ENCODE results near the gene RAB11FIP3. TPM values are rescaled to one million over a fixed set of nuclear protein-coding genes. Genes with fewer than 3 reads are reported as not detected.

RAB11FIP3 gene
- total and polyA plus RNA-seq, 9 of the 15 experiments (the other 6 are each of a cell fraction or from before 2014, with no cell fraction given): 0.46 to 13.1 (median 4.3) TPM

DNA sequence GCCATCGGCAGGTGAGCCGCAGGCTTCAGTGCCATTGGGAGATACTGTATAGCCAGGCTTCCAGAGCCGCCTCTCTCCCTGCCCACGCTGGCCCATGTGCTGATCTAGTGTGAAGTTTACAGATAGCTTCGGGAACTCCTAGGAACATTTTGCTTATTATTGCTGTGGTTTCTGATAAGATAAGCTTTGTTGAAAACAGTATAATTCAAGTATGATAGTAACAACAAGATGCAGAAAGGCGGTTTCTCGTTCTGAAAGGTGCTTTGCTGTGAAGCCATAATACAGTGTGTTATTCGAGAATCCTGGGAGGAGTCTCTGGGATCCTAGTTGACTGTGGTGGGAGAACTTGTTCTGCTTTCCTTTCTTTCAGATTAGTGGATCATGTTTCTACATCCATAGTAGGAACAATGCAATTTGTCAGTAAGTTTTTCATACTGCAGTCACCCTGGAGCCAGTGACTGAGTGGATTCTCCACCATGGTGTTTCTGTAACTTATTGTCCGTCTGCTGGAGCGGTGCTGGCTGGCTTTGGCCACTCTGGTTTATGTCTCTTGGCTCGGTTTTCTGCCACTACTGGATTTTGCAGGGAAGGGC lies 31.5 kb downstream of the RAB11FIP3 start (continued):
- TF ChIP-seq MYBL2 (IDR thresholded peaks at IDR 0.05; ENCODE audit: low read depth) (no peak), MYBL2 (CRISPR knock-in tag; IDR thresholded peaks at IDR 0.05; ENCODE audit: borderline replicate concordance) (no peak), DPF2 (IDR thresholded peaks at IDR 0.05) (peak; percentile 71; the same call in 1 of the 2 replicates), ZNF311 (CRISPR knock-in tag; IDR thresholded peaks at IDR 0.05) (no peak), CHD4 (IDR thresholded peaks at IDR 0.05; ENCODE audit: insufficient read depth, insufficient replicate concordance, low read depth, low read length, poor library complexity, severe bottlenecking) (no peak), SAFB (IDR thresholded peaks at IDR 0.05; ENCODE audit: borderline replicate concordance, low read depth, low read length) (no peak), KLF6 (CRISPR knock-in tag; IDR thresholded peaks at IDR 0.05; ENCODE audit: borderline replicate concordance) (no peak), TEAD4 (IDR thresholded peaks at IDR 0.05; ENCODE audit: low read length) (peak; percentile 76), TEAD4 (CRISPR knock-in tag; IDR thresholded peaks at IDR 0.05; ENCODE audit: borderline replicate concordance) (no peak)
- TF ChIP-seq, protein P1, sequence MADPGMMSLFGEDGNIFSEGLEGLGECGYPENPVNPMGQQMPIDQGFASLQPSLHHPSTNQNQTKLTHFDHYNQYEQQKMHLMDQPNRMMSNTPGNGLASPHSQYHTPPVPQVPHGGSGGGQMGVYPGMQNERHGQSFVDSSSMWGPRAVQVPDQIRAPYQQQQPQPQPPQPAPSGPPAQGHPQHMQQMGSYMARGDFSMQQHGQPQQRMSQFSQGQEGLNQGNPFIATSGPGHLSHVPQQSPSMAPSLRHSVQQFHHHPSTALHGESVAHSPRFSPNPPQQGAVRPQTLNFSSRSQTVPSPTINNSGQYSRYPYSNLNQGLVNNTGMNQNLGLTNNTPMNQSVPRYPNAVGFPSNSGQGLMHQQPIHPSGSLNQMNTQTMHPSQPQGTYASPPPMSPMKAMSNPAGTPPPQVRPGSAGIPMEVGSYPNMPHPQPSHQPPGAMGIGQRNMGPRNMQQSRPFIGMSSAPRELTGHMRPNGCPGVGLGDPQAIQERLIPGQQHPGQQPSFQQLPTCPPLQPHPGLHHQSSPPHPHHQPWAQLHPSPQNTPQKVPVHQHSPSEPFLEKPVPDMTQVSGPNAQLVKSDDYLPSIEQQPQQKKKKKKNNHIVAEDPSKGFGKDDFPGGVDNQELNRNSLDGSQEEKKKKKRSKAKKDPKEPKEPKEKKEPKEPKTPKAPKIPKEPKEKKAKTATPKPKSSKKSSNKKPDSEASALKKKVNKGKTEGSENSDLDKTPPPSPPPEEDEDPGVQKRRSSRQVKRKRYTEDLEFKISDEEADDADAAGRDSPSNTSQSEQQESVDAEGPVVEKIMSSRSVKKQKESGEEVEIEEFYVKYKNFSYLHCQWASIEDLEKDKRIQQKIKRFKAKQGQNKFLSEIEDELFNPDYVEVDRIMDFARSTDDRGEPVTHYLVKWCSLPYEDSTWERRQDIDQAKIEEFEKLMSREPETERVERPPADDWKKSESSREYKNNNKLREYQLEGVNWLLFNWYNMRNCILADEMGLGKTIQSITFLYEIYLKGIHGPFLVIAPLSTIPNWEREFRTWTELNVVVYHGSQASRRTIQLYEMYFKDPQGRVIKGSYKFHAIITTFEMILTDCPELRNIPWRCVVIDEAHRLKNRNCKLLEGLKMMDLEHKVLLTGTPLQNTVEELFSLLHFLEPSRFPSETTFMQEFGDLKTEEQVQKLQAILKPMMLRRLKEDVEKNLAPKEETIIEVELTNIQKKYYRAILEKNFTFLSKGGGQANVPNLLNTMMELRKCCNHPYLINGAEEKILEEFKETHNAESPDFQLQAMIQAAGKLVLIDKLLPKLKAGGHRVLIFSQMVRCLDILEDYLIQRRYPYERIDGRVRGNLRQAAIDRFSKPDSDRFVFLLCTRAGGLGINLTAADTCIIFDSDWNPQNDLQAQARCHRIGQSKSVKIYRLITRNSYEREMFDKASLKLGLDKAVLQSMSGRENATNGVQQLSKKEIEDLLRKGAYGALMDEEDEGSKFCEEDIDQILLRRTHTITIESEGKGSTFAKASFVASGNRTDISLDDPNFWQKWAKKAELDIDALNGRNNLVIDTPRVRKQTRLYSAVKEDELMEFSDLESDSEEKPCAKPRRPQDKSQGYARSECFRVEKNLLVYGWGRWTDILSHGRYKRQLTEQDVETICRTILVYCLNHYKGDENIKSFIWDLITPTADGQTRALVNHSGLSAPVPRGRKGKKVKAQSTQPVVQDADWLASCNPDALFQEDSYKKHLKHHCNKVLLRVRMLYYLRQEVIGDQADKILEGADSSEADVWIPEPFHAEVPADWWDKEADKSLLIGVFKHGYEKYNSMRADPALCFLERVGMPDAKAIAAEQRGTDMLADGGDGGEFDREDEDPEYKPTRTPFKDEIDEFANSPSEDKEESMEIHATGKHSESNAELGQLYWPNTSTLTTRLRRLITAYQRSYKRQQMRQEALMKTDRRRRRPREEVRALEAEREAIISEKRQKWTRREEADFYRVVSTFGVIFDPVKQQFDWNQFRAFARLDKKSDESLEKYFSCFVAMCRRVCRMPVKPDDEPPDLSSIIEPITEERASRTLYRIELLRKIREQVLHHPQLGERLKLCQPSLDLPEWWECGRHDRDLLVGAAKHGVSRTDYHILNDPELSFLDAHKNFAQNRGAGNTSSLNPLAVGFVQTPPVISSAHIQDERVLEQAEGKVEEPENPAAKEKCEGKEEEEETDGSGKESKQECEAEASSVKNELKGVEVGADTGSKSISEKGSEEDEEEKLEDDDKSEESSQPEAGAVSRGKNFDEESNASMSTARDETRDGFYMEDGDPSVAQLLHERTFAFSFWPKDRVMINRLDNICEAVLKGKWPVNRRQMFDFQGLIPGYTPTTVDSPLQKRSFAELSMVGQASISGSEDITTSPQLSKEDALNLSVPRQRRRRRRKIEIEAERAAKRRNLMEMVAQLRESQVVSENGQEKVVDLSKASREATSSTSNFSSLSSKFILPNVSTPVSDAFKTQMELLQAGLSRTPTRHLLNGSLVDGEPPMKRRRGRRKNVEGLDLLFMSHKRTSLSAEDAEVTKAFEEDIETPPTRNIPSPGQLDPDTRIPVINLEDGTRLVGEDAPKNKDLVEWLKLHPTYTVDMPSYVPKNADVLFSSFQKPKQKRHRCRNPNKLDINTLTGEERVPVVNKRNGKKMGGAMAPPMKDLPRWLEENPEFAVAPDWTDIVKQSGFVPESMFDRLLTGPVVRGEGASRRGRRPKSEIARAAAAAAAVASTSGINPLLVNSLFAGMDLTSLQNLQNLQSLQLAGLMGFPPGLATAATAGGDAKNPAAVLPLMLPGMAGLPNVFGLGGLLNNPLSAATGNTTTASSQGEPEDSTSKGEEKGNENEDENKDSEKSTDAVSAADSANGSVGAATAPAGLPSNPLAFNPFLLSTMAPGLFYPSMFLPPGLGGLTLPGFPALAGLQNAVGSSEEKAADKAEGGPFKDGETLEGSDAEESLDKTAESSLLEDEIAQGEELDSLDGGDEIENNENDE (IDR thresholded peaks at IDR 0.05; ENCODE audit: low read depth, low read length): no peak
- TF ChIP-seq, protein P2, sequence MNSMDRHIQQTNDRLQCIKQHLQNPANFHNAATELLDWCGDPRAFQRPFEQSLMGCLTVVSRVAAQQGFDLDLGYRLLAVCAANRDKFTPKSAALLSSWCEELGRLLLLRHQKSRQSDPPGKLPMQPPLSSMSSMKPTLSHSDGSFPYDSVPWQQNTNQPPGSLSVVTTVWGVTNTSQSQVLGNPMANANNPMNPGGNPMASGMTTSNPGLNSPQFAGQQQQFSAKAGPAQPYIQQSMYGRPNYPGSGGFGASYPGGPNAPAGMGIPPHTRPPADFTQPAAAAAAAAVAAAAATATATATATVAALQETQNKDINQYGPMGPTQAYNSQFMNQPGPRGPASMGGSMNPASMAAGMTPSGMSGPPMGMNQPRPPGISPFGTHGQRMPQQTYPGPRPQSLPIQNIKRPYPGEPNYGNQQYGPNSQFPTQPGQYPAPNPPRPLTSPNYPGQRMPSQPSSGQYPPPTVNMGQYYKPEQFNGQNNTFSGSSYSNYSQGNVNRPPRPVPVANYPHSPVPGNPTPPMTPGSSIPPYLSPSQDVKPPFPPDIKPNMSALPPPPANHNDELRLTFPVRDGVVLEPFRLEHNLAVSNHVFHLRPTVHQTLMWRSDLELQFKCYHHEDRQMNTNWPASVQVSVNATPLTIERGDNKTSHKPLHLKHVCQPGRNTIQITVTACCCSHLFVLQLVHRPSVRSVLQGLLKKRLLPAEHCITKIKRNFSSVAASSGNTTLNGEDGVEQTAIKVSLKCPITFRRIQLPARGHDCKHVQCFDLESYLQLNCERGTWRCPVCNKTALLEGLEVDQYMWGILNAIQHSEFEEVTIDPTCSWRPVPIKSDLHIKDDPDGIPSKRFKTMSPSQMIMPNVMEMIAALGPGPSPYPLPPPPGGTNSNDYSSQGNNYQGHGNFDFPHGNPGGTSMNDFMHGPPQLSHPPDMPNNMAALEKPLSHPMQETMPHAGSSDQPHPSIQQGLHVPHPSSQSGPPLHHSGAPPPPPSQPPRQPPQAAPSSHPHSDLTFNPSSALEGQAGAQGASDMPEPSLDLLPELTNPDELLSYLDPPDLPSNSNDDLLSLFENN (IDR thresholded peaks at IDR 0.05; ENCODE audit: low read depth in 2 of 2, low read length in 2 of 2): 0 out of 4 replicates have a peak, but pooled peaks of 1 of the 2 experiments have one; percentile 27

All from K562 (cell line).